Heart left ventricle (tissue), 13 donors: ENCODE data around the gene DUSP6.

Experiments
- CTCF ChIP-seq, 12 donors: fragments of 200-600 bp; sonication (generic) in 4 of 12; IDR thresholded peaks; one replicate each; pipeline versions ENCODE4 v1.5.0 to v1.8.0; 2018 to 2022; ENCODE audit warnings: antibody characterized with exemption in 12 of 12, mild to moderate bottlenecking in 5 of 12
- POLR2A ChIP-seq, 2 donors: fragments of 450-650 bp; IDR thresholded peaks; one replicate each; pipeline ENCODE4 v1.6.1; 2017; ENCODE audit warnings: antibody characterized with exemption in 2 of 2, mild to moderate bottlenecking in 2 of 2, moderate library complexity in 2 of 2
- donor health status: ischemic (EF 13 %, LVEDD 7.1; RV severe dilation, severe dysfunction).
- donor health status: DM: no; HTN: yes; CAD: no.
- donor health status: DM: no; HTN: no; CAD: no.
- donor health status: ischemic (EF 25% LVEDD 6.9; RV normal size, moderate dysfunction).
- donor health status: ischemic (EF 25% LVEDD 5.7; RV mildly dilated, moderate dysfunction).
- donor health status: ischemic (EF 35%, LVEDD 5.7; RV mildly dilated, moderate dysfunction).
- donor health status: nonischemic (EF 11% LVEDD 7.7; RV severe dilation, severe dysfunction).
- donor health status: DM: yes; HTN: yes; CAD: no.
- donor health status: PGD.
- donor health status: ischemic (EF 29% LVEDD 5.4; RV normal size, mild dysfunction).
- donor health status: nonischemic (EF 23%, LVEDD 6.1; RV moderate dilation, normal function).

GRCh38 chr12:89351489-89352241, 636 bp downstream of the DUSP6 start:
- no peak for TF ChIP-seq CTCF (IDR thresholded peaks at IDR 0.05)
- TF ChIP-seq POLR2A (IDR thresholded peaks at IDR 0.05): no peak
